Activated T-helper 17 cell treated with anti-CD3 and anti-CD28 coated beads, Interleukin-2, amount 50 U/mL, for 72 hours (primary cell): ENCODE data around the gene CABCOCO1. TPM values are rescaled to one million over a fixed set of nuclear protein-coding genes. Genes with fewer than 3 reads are reported as not detected.

Source experiments
- ATAC-seq: fragments of 150-1000 bp; cut with Tn5 transposase; replicated peaks from 2 replicates; pipeline ENCODE4 v1.10.0; 2021; ENCODE audit warnings: mild to moderate bottlenecking, moderate library complexity
- H3K27ac Mint-ChIP-seq: one replicate; pipeline ENCODE4 v1.8.0; 2022; ENCODE audit warnings: mixed read lengths
- H3K27me3 Mint-ChIP-seq: one replicate; pipeline ENCODE4 v1.8.0; 2022; ENCODE audit warnings: mixed read lengths
- H3K36me3 Mint-ChIP-seq: one replicate; pipeline ENCODE4 v1.8.0; 2022; ENCODE audit warnings: low read depth, mild to moderate bottlenecking, mixed read lengths
- H3K4me1 Mint-ChIP-seq: one replicate; pipeline ENCODE4 v1.8.0; 2022; ENCODE audit warnings: mixed read lengths
- H3K4me3 Mint-ChIP-seq: one replicate; pipeline ENCODE4 v1.8.0; 2022; ENCODE audit warnings: mild to moderate bottlenecking, mixed read lengths
- H3K9me3 Mint-ChIP-seq: one replicate; pipeline ENCODE4 v1.8.0; 2022; ENCODE audit warnings: mixed read lengths
- total RNA-seq, 2 donors: library from RNA; stranded (reverse); gene quantifications; one replicate each; pipeline ENCODE4 v1.2.3, GENCODE V29; 2022

CABCOCO1 gene
- total RNA-seq, 2 donors from 2014 or later = not detected

GRCh38 chr10:61786728-61787127, 124.0 kb downstream of the CABCOCO1 start:
- ATAC-seq = peak; percentile 38
- Mint-ChIP-seq H3K4me3 (peak overlapping the region; percentile 20), H3K27ac (no peak overlapping the region), H3K36me3 (no peaks in the 10 kb centered on the region), H3K4me1 (peaks cover 13% of the 10 kb centered on the region), H3K27me3 (no peaks in the 10 kb centered on the region), H3K9me3 (no peaks in the 10 kb centered on the region)

- peaks cover 8% of the 10 kb centered on the region for H3K4me1 Mint-ChIP-seq
- no peaks in the 10 kb centered on the region for H3K36me3 Mint-ChIP-seq
- no peaks in the 10 kb centered on the region for H3K9me3 Mint-ChIP-seq
- H3K4me3 Mint-ChIP-seq = peak overlapping the region; percentile 20
- no peak for ATAC-seq
- H3K27ac Mint-ChIP-seq = no peak overlapping the region
- H3K27me3 Mint-ChIP-seq = no peaks in the 10 kb centered on the region
Measured at GRCh38 chr10:61787170-61787569, 124.4 kb downstream of the CABCOCO1 start.

GRCh38 chr10:61789031-61789430, 126.3 kb downstream of the CABCOCO1 start:
- ATAC-seq = no peak
- H3K4me3 Mint-ChIP-seq = no peak overlapping the region

GRCh38 chr10:61791216-61791615, 128.5 kb downstream of the CABCOCO1 start:
- Mint-ChIP-seq H3K4me1 (no peaks in the 10 kb centered on the region), H3K36me3 (no peaks in the 10 kb centered on the region), H3K27ac (no peak overlapping the region), H3K27me3 (no peaks in the 10 kb centered on the region), H3K4me3 (no peak overlapping the region), H3K9me3 (no peaks in the 10 kb centered on the region)
- no peak for ATAC-seq

More at GRCh38 chr10:61789031-61789430, 126.3 kb downstream of the CABCOCO1 start:
- Mint-ChIP-seq H3K27me3 (no peaks in the 10 kb centered on the region), H3K9me3 (no peaks in the 10 kb centered on the region), H3K27ac (no peak overlapping the region), H3K4me1 (peaks cover 6% of the 10 kb centered on the region), H3K36me3 (no peaks in the 10 kb centered on the region)

- ATAC-seq = no peak
- Mint-ChIP-seq H3K27ac (no peak overlapping the region), H3K4me1 (no peaks in the 10 kb centered on the region), H3K4me3 (no peak overlapping the region), H3K36me3 (no peaks in the 10 kb centered on the region), H3K27me3 (no peaks in the 10 kb centered on the region), H3K9me3 (no peaks in the 10 kb centered on the region)
Measured at GRCh38 chr10:61792097-61792716, 129.5 kb downstream of the CABCOCO1 start.

- Mint-ChIP-seq H3K36me3 (no peaks in the 10 kb centered on the region), H3K27me3 (no peaks in the 10 kb centered on the region), H3K4me3 (no peak overlapping the region), H3K9me3 (no peaks in the 10 kb centered on the region), H3K4me1 (no peaks in the 10 kb centered on the region), H3K27ac (no peak overlapping the region)
- no peak for ATAC-seq
Measured at GRCh38 chr10:61792921-61793320, 130.2 kb downstream of the CABCOCO1 start.

- no peak for ATAC-seq
- Mint-ChIP-seq H3K27ac (no peak overlapping the region), H3K36me3 (no peaks in the 10 kb centered on the region), H3K27me3 (no peaks in the 10 kb centered on the region), H3K4me1 (no peaks in the 10 kb centered on the region), H3K9me3 (no peaks in the 10 kb centered on the region), H3K4me3 (no peak overlapping the region)
Measured at GRCh38 chr10:61793760-61794703, 131.3 kb downstream of the CABCOCO1 start.

- no peak for ATAC-seq
- H3K4me1 Mint-ChIP-seq = no peaks in the 10 kb centered on the region
- H3K36me3 Mint-ChIP-seq = no peaks in the 10 kb centered on the region
- H3K27me3 Mint-ChIP-seq = no peaks in the 10 kb centered on the region
- no peak overlapping the region for H3K27ac Mint-ChIP-seq
- H3K4me3 Mint-ChIP-seq = no peak overlapping the region
- no peaks in the 10 kb centered on the region for H3K9me3 Mint-ChIP-seq
Measured at GRCh38 chr10:61795147-61795546, 132.4 kb downstream of the CABCOCO1 start.

- Mint-ChIP-seq H3K9me3 (no peaks in the 10 kb centered on the region), H3K27me3 (no peaks in the 10 kb centered on the region), H3K4me1 (no peaks in the 10 kb centered on the region), H3K27ac (no peak overlapping the region), H3K4me3 (no peak overlapping the region), H3K36me3 (no peaks in the 10 kb centered on the region)
- ATAC-seq = no peak
Measured at GRCh38 chr10:61795551-61795950, 132.8 kb downstream of the CABCOCO1 start.

GRCh38 chr10:61796785-61797184, 134.1 kb downstream of the CABCOCO1 start:
- Mint-ChIP-seq H3K9me3 (no peaks in the 10 kb centered on the region), H3K4me3 (no peak overlapping the region), H3K27me3 (no peaks in the 10 kb centered on the region), H3K4me1 (no peaks in the 10 kb centered on the region), H3K27ac (no peak overlapping the region), H3K36me3 (no peaks in the 10 kb centered on the region)
- no peak for ATAC-seq

- no peaks in the 10 kb centered on the region for H3K4me1 Mint-ChIP-seq
Measured at GRCh38 chr10:61797304-61798153, 134.8 kb downstream of the CABCOCO1 start.

GRCh38 chr10:61798713-61799112, 136.0 kb downstream of the CABCOCO1 start:
- no peaks in the 10 kb centered on the region for H3K27me3 Mint-ChIP-seq
- no peaks in the 10 kb centered on the region for H3K4me1 Mint-ChIP-seq
- ATAC-seq = no peak
- H3K4me3 Mint-ChIP-seq = no peak overlapping the region
- H3K9me3 Mint-ChIP-seq = no peaks in the 10 kb centered on the region
- no peaks in the 10 kb centered on the region for H3K36me3 Mint-ChIP-seq
- no peak overlapping the region for H3K27ac Mint-ChIP-seq

More at GRCh38 chr10:61797304-61798153, 134.8 kb downstream of the CABCOCO1 start:
- Mint-ChIP-seq H3K9me3 (no peaks in the 10 kb centered on the region), H3K27ac (no peak overlapping the region), H3K27me3 (no peaks in the 10 kb centered on the region), H3K4me3 (no peak overlapping the region), H3K36me3 (no peaks in the 10 kb centered on the region)
- ATAC-seq = no peak

- Mint-ChIP-seq H3K4me3 (no peak overlapping the region), H3K27ac (no peak overlapping the region)
- no peak for ATAC-seq
Measured at GRCh38 chr10:61801484-61801883, 138.8 kb downstream of the CABCOCO1 start.

GRCh38 chr10:61803269-61803668, 140.5 kb downstream of the CABCOCO1 start:
- Mint-ChIP-seq H3K4me3 (no peak overlapping the region), H3K36me3 (no peaks in the 10 kb centered on the region), H3K27ac (no peak overlapping the region), H3K4me1 (no peaks in the 10 kb centered on the region), H3K27me3 (no peaks in the 10 kb centered on the region), H3K9me3 (no peaks in the 10 kb centered on the region)
- no peak for ATAC-seq

More at GRCh38 chr10:61801484-61801883, 138.8 kb downstream of the CABCOCO1 start:
- Mint-ChIP-seq H3K4me1 (no peaks in the 10 kb centered on the region), H3K36me3 (no peaks in the 10 kb centered on the region), H3K9me3 (no peaks in the 10 kb centered on the region), H3K27me3 (no peaks in the 10 kb centered on the region)
